ENCODE data around the gene FYCO1.

FYCO1 gene

DNA sequence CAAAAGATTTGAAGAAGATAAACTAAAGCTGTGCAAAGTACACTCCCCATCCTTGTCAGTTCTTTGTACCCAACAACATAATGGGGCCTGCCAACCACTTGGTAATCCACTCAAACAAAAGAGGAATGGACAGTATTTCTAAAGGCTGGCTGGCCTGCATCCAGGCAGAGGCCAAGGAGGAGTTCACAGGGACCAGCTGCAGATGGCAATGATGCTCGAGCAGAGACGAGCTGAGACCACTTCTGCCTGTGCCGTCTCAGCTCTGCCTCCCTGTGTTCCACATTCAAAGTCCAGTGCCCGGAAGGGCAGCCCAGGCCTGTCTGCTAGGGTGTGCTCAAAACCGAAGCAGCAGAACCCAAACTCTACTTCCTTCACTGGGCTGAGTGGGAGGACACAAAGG lies 38.0 kb downstream of the FYCO1 start:
- no peak overlapping the region for H3K4me3 ChIP-seq (ENCODE audit: control insufficient read depth, low read depth, low read length)
- TF ChIP-seq, protein P1, sequence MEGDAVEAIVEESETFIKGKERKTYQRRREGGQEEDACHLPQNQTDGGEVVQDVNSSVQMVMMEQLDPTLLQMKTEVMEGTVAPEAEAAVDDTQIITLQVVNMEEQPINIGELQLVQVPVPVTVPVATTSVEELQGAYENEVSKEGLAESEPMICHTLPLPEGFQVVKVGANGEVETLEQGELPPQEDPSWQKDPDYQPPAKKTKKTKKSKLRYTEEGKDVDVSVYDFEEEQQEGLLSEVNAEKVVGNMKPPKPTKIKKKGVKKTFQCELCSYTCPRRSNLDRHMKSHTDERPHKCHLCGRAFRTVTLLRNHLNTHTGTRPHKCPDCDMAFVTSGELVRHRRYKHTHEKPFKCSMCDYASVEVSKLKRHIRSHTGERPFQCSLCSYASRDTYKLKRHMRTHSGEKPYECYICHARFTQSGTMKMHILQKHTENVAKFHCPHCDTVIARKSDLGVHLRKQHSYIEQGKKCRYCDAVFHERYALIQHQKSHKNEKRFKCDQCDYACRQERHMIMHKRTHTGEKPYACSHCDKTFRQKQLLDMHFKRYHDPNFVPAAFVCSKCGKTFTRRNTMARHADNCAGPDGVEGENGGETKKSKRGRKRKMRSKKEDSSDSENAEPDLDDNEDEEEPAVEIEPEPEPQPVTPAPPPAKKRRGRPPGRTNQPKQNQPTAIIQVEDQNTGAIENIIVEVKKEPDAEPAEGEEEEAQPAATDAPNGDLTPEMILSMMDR (IDR thresholded peaks at IDR 0.05; ENCODE audit: control insufficient read depth, insufficient read depth, low read depth, low read length, missing control alignments): no peak
- DNase-seq (ENCODE audit: low read depth): no peak

DNA sequence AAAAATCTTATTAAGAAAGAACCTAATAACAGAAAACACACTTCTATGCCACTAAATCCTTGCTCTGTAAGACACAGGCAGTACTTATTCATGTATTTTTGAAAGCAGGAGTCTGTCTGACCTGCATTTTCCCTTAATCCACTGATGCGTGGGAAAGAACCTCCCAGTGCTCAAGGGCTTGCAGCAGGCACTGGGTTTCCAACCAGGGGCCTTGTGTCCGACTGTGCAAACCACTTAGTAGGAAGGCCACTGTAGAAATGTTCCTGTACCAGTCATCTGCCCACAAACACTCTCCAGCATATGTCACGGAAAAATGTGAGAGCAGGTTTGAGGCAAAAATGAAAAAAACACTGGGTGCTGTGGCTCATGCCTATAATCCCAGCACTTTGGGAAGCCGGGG lies 39.9 kb downstream of the FYCO1 start:
- DNase-seq (ENCODE audit: low read depth): no peak
- TF ChIP-seq, protein P1 (IDR thresholded peaks at IDR 0.05; ENCODE audit: control insufficient read depth, insufficient read depth, low read depth, low read length, missing control alignments): no peak
- H3K4me3 ChIP-seq (ENCODE audit: control insufficient read depth, low read depth, low read length): no peak overlapping the region

DNA sequence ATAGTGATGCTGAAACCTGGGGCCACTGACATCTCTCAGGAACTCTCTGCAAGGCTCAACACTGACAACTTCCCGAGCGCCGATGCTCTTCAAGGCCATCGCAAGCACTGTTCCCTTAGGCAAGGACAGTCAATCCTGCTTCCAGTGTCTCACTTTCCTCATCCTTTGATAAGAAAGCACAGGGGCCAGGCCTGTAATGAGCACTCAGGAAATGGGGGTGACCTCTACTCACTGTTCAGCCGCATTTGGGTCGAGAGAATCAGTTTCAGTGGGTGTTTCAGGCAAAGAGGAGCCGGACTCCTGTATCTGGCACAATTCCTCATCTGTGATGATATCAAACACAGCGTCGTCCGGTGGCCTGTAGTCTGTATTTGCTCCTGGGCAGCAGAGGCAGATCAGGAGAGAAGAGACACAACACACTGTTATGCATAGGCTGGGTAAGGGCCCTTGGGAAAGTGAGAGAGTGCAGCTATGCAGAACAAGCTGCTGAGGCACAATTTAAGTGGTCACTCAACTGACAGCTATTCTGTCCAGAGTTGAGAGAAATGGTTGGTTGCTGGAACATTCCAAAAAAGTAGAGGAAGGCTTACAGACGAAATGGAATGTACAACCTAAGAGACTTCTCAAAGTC lies 40.5 kb downstream of the FYCO1 start:
- TF ChIP-seq, protein P1 (IDR thresholded peaks at IDR 0.05; ENCODE audit: control insufficient read depth, insufficient read depth, low read depth, low read length, missing control alignments): no peak
- no peak for DNase-seq (ENCODE audit: low read depth)
- no peak overlapping the region for H3K4me3 ChIP-seq (ENCODE audit: control insufficient read depth, low read depth, low read length)

DNA sequence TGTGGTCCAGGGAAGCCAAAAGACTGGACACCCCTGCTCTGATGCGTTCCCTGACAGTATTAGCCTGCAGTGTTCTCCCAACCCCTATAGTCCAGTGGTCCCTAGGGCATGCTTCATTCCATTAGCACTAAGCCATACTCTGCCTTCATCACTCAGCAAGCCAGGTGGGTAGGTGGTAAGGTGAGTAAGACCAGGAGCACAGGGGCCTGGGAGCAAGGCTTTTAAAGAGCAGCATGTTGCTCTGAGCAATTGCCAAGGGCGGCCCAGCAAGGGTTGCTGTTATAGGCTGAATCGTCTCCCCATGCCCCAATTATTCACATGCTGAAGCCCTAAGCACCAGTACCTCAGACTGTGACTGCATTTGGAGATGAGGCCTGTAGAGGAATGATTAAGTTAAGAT lies 41.3 kb downstream of the FYCO1 start:
- no peak for DNase-seq (ENCODE audit: low read depth)
- TF ChIP-seq, protein P1 (IDR thresholded peaks at IDR 0.05; ENCODE audit: control insufficient read depth, insufficient read depth, low read depth, low read length, missing control alignments): no peak

DNA sequence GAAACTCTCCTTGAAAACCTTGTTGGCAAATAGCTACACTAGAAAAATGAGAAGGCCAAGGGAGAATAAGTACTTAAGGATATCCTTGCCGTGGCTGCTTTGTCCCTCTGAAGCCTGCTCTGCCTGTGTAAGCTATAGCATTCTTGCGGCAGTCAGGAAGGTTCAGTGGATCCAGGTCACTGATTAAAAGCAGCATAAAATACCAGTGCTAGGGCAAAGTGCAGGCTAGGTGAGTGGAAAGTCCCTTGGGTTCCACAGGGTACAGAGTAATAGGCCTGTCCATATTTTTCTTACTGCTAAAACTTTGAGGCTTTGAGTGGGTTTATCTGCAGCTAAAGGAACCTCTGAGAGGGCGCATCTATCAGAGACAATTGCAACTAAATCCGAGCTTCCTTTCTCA lies 42.1 kb downstream of the FYCO1 start:
- no peak for DNase-seq (ENCODE audit: low read depth)

More for the DNA sequence above, 41.3 kb downstream of the FYCO1 start:
- no peak overlapping the region for H3K4me3 ChIP-seq (ENCODE audit: control insufficient read depth, low read depth, low read length)

DNA sequence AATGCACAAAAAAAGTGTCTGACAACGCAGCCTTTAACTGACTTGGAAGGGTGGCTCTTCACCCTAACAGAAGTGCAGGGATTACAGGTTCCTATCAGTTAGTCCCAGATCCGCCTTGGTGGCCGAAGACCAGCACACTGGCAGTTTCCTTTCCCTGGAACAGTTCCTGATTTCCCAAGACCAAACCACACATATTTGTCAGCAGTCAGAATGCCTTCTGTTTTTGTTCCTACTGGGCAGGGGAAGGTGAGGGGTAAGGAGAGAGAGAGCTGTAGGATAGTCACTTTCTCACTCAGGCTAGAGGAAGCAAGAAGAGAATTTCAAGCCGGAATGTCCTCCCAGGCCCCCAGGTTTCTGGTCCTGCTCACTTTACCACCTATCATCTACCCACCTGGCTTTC lies 43.2 kb downstream of the FYCO1 start:
- DNase-seq (ENCODE audit: low read depth): no peak
- H3K4me3 ChIP-seq (ENCODE audit: control insufficient read depth, low read depth, low read length): no peak overlapping the region
- TF ChIP-seq, protein P1 (IDR thresholded peaks at IDR 0.05; ENCODE audit: control insufficient read depth, insufficient read depth, low read depth, low read length, missing control alignments): no peak

More for the DNA sequence above, 42.1 kb downstream of the FYCO1 start:
- TF ChIP-seq, protein P1 (IDR thresholded peaks at IDR 0.05; ENCODE audit: control insufficient read depth, insufficient read depth, low read depth, low read length, missing control alignments): no peak
- no peak overlapping the region for H3K4me3 ChIP-seq (ENCODE audit: control insufficient read depth, low read depth, low read length)

All from AG09309 (cell line).